ENCODE data around the gene WDR38. TPM values are rescaled to one million over a fixed set of nuclear protein-coding genes. Genes with fewer than 3 reads are reported as not detected.

The WDR38 gene
- total and polyA plus RNA-seq, 2 of the 4 experiments (the other 2 are of a cell fraction), result not detected

DNA sequence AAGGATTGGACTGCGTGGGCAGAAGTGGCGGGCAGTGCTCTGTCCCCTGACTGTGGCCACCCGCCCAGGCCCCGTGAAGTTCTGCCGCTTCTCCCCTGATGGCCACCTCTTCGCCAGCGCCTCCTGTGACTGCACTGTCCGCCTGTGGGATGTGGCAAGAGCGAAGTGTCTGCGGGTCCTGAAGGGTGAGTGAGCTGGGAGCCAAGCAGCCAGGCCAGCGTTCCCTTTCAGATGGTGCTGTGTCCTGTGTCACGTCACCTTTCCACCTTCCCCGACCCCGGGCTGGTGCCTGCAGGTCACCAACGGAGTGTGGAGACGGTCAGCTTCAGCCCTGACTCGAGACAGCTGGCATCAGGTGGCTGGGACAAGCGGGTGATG, 2.3 kb downstream of the WDR38 start:
- Histone ChIP-seq H3K4ac (ENCODE audit: low read depth, low read length) (no peak overlapping the region), H4K5ac (ENCODE audit: low read depth, low read length) (no peak overlapping the region), H3K9ac (ENCODE audit: low read depth, low read length) (no peak overlapping the region), H4K20me1 (ENCODE audit: insufficient read depth, low read length) (peaks cover 50% of the 10 kb centered on the region), H3K27ac (ENCODE audit: insufficient read depth, low read length) (no peak overlapping the region), H3K18ac (ENCODE audit: low read depth, low read length) (no peak overlapping the region), H2BK120ac (ENCODE audit: low read depth, low read length) (no peak overlapping the region), H3K4me3 (ENCODE audit: insufficient read depth, low read depth, low read length) (no peak overlapping the region), H2AK9ac (replicated peaks; ENCODE audit: low read depth, low read length, poor library complexity) (no peak overlapping the region), H3K4me1 (ENCODE audit: control insufficient read depth, insufficient read depth, low read length) (peaks cover 6% of the 10 kb centered on the region), H3K27me3 (ENCODE audit: control insufficient read depth, insufficient read depth, low read length) (no peaks in the 10 kb centered on the region), H3K23ac (ENCODE audit: low read depth, low read length) (no peak overlapping the region), H3K4me2 (ENCODE audit: low read depth, low read length) (no peak overlapping the region), H3K79me1 (ENCODE audit: low read depth in 1 of 2, low read length in 2 of 2) (peaks cover 13 to 32% of the 10 kb centered on the region in 2 experiments), H2AFZ (replicated peaks; ENCODE audit: low read length, poor library complexity) (no peak overlapping the region), H3K9me1 (ENCODE audit: insufficient read depth, low read length) (peaks cover 4% of the 10 kb centered on the region; the same call in 1 of the 2 replicates), H4K8ac (ENCODE audit: low read depth in 2 of 2, low read length in 2 of 2) (no peak overlapping the region), H4K91ac (ENCODE audit: insufficient read depth, low read depth, low read length) (no peak overlapping the region), H3K9me3 (ENCODE audit: control insufficient read depth, insufficient read depth, low read length) (no peaks in the 10 kb centered on the region), H2BK5ac (ENCODE audit: low read depth, low read length, poor library complexity, severe bottlenecking) (no peak overlapping the region), H2AK5ac (ENCODE audit: low read depth, low read length) (no peak overlapping the region), H2BK15ac (ENCODE audit: low read depth, low read length) (no peak overlapping the region), H3K56ac (ENCODE audit: extremely low read depth, insufficient read depth, low read length) (no peak overlapping the region), H3K14ac (replicated peaks; ENCODE audit: low read depth, low read length) (no peak overlapping the region), H3K36me3 (ENCODE audit: control insufficient read depth, insufficient read depth, low read length) (peaks cover 43% of the 10 kb centered on the region), H2BK20ac (ENCODE audit: low read depth, low read length) (no peak overlapping the region)
- CTCF ChIA-PET, result interaction anchor here (0.6 to 5.7 kb wide), 4 partner anchors 42 to 89 kb away, joined by 3 to 165 read pairs (median 3); partner anchors contain the start of genes NR6A1 and OLFML2A
- intact Hi-C loops (cut with micrococcal nuclease), result loop anchor here (10.0 kb wide), 1 partner anchor 241 kb away; no protein-coding TSS in a partner anchor
- in situ Hi-C loops (cut with MboI; ENCODE audit: low sequenced_read_pairs), result no loop called here
- TF ChIP-seq MAZ (IDR thresholded peaks at IDR 0.05; ENCODE audit: borderline replicate concordance, low read depth, low read length), result no peak
- no peak for TF ChIP-seq CEBPB (IDR thresholded peaks at IDR 0.05; ENCODE audit: low read depth, low read length)
- TF ChIP-seq, protein P1, sequence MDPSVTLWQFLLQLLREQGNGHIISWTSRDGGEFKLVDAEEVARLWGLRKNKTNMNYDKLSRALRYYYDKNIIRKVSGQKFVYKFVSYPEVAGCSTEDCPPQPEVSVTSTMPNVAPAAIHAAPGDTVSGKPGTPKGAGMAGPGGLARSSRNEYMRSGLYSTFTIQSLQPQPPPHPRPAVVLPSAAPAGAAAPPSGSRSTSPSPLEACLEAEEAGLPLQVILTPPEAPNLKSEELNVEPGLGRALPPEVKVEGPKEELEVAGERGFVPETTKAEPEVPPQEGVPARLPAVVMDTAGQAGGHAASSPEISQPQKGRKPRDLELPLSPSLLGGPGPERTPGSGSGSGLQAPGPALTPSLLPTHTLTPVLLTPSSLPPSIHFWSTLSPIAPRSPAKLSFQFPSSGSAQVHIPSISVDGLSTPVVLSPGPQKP (IDR thresholded peaks at IDR 0.05; ENCODE audit: borderline replicate concordance, low read depth, low read length), result no peak
- no peak for TF ChIP-seq RCOR1 (IDR thresholded peaks at IDR 0.05; ENCODE audit: insufficient replicate concordance, low read length)
- TF ChIP-seq, protein P2, sequence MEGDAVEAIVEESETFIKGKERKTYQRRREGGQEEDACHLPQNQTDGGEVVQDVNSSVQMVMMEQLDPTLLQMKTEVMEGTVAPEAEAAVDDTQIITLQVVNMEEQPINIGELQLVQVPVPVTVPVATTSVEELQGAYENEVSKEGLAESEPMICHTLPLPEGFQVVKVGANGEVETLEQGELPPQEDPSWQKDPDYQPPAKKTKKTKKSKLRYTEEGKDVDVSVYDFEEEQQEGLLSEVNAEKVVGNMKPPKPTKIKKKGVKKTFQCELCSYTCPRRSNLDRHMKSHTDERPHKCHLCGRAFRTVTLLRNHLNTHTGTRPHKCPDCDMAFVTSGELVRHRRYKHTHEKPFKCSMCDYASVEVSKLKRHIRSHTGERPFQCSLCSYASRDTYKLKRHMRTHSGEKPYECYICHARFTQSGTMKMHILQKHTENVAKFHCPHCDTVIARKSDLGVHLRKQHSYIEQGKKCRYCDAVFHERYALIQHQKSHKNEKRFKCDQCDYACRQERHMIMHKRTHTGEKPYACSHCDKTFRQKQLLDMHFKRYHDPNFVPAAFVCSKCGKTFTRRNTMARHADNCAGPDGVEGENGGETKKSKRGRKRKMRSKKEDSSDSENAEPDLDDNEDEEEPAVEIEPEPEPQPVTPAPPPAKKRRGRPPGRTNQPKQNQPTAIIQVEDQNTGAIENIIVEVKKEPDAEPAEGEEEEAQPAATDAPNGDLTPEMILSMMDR (conservative IDR thresholded peaks at IDR 0.05; ENCODE audit: low read depth, low read length), result no peak
- no peak for TF ChIP-seq BHLHE40 (IDR thresholded peaks at IDR 0.05; ENCODE audit: low read depth, low read length)
- TF ChIP-seq MAFK (IDR thresholded peaks at IDR 0.05; ENCODE audit: low read depth, low read length), result no peak
- no peak for TF ChIP-seq RAD21 (IDR thresholded peaks at IDR 0.05; ENCODE audit: low read length)
- no peak for TF ChIP-seq MXI1 (IDR thresholded peaks at IDR 0.05; ENCODE audit: borderline replicate concordance, low read depth, low read length)
- TF ChIP-seq POLR2A (IDR thresholded peaks at IDR 0.05; ENCODE audit: low read depth, low read length), result no peak
- BruUV-seq (replicated peaks), result no TSS peak
- DNase-seq (no peak), ATAC-seq (ENCODE audit: low read depth) (no peak)
- dilution Hi-C loops (cut with HindIII; ENCODE audit: low sequenced_read_pairs, unreplicated experiment), result no loop called here
- POLR2A ChIA-PET (ENCODE audit: unreplicated experiment), result no interaction called here
- 77% methylated on average over 9 of the region's 18 CpGs; no CpG with 5 or more reads in 1 of the 2 experiments for WGBS, 2 experiments (ENCODE audit: extremely low coverage in 2 of 2, insufficient read length in 1 of 2)

All from IMR-90 (cell line).